Neural cell (in vitro differentiated cells): ENCODE data around the gene PRKCE. TPM values are rescaled to one million over a fixed set of nuclear protein-coding genes. Genes with fewer than 3 reads are reported as not detected.

Experiments used
- H2AFZ ChIP-seq: fragments of 200-600, 300-800 bp; sonication (generic), shearing (Covaris generic); 2 replicates; pipeline ENCODE4 v1.6.0; 2014; ENCODE audit warnings: low read depth, mild to moderate bottlenecking, antibody characterized with exemption, low read length, moderate library complexity
- H3F3A ChIP-seq: fragments of 200-600 bp; shearing (Covaris generic); 2 replicates; pipeline ENCODE4 v1.6.1; 2016; ENCODE audit warnings: mild to moderate bottlenecking, moderate library complexity, mixed read lengths, antibody characterized with exemption, low read length; ENCODE audit not compliant: insufficient read depth, poor library complexity, severe bottlenecking
- H3K27ac ChIP-seq: fragments of 200-600, 300-800 bp; sonication (generic), shearing (Covaris generic); 2 replicates; pipeline ENCODE4 v1.5.1; 2014; ENCODE audit warnings: mild to moderate bottlenecking, low read length, moderate library complexity
- H3K27me3 ChIP-seq: fragments of 300-800, 200-600 bp; sonication (generic), shearing (Covaris generic); 2 replicates; pipeline ENCODE4 v1.6.0; 2014; ENCODE audit warnings: mild to moderate bottlenecking, low read depth, low read length, moderate library complexity; ENCODE audit not compliant: insufficient read depth
- H3K36me3 ChIP-seq: fragments of 300-800, 200-600 bp; sonication (generic), shearing (Covaris generic); 2 replicates; pipeline ENCODE4 v1.5.1; 2014; ENCODE audit warnings: mild to moderate bottlenecking, antibody characterized with exemption, low read length, moderate library complexity; ENCODE audit not compliant: insufficient read depth
- H3K4me2 ChIP-seq: fragments of 300-800, 200-600 bp; sonication (generic), shearing (Covaris generic); 2 replicates; pipeline ENCODE4 v1.6.0; 2014; ENCODE audit warnings: mild to moderate bottlenecking, low read length
- H3K4me3 ChIP-seq: fragments of 300-800, 200-600 bp; sonication (generic), shearing (Covaris generic); 2 replicates; pipeline ENCODE4 v1.5.1; 2014; ENCODE audit warnings: mild to moderate bottlenecking, low read length, moderate library complexity
- H3K79me2 ChIP-seq: fragments of 200-600 bp; shearing (Covaris generic); replicated peaks from 2 replicates; pipeline ENCODE4 v1.6.0; 2014; ENCODE audit warnings: mild to moderate bottlenecking, low read length, moderate library complexity; ENCODE audit not compliant: insufficient read depth
- H3K9ac ChIP-seq: fragments of 300-800, 200-600 bp; sonication (generic), shearing (Covaris generic); 2 replicates; pipeline ENCODE4 v1.6.1; 2016; ENCODE audit warnings: mild to moderate bottlenecking, low read length, mixed read lengths
- H3K9me2 ChIP-seq: fragments of 200-600 bp; shearing (Covaris generic); 2 replicates; pipeline ENCODE4 v1.6.1; 2016; ENCODE audit warnings: mild to moderate bottlenecking, low read length, mixed read lengths; ENCODE audit not compliant: insufficient read depth
- H3K9me3 ChIP-seq: fragments of 200-600, 300-800 bp; sonication (generic), shearing (Covaris generic); 2 replicates; pipeline ENCODE4 v1.6.1; 2016; ENCODE audit warnings: mild to moderate bottlenecking, mixed run types, low read length, moderate library complexity, mixed read lengths
- H4K20me1 ChIP-seq: fragments of 200-600 bp; shearing (Covaris generic); 2 replicates; pipeline ENCODE4 v1.6.1; 2016; ENCODE audit warnings: mild to moderate bottlenecking, mixed run types; ENCODE audit not compliant: insufficient read depth
- EP300 ChIP-seq: fragments of 450-650 bp; conservative IDR thresholded peaks from 2 replicates; pipeline ENCODE4 v1.6.1; 2014; ENCODE audit warnings: antibody characterized with exemption, mild to moderate bottlenecking, moderate library complexity; ENCODE audit not compliant: poor library complexity, severe bottlenecking
- EZH2 ChIP-seq: fragments of 200-600, 300-800 bp; shearing (Covaris generic), sonication (generic); IDR thresholded peaks from 2 replicates; pipeline ENCODE4 v1.6.1; 2014; ENCODE audit warnings: antibody characterized with exemption, low read length, borderline replicate concordance, mild to moderate bottlenecking; ENCODE audit not compliant: insufficient read depth, poor library complexity, severe bottlenecking
- MXI1 ChIP-seq: fragments of 450-650 bp; conservative IDR thresholded peaks from 2 replicates; pipeline ENCODE4 v1.6.1; 2014; ENCODE audit warnings: antibody characterized with exemption, mild to moderate bottlenecking; ENCODE audit not compliant: poor library complexity, severe bottlenecking
- POLR2AphosphoS5 ChIP-seq: IDR thresholded peaks from 2 replicates; pipeline ENCODE4 v1.6.1; 2012
- RAD21 ChIP-seq: fragments of 450-650 bp; conservative IDR thresholded peaks from 2 replicates; pipeline ENCODE4 v1.6.1; 2014; ENCODE audit warnings: antibody characterized with exemption, mild to moderate bottlenecking, moderate library complexity
- SMC3 ChIP-seq: fragments of 450-650 bp; conservative IDR thresholded peaks from 2 replicates; pipeline ENCODE4 v1.6.1; 2014; ENCODE audit warnings: antibody characterized with exemption, mild to moderate bottlenecking, moderate library complexity; ENCODE audit not compliant: poor library complexity
- TAF1 ChIP-seq: IDR thresholded peaks from 2 replicates; pipeline ENCODE4 v1.6.1; 2012; ENCODE audit warnings: low read depth
- polyA plus RNA-seq: library from polyadenylated mRNA; depleted of rRNA; stranded (reverse); fragments of >200 nt; gene quantifications from 2 replicates; pipeline ENCODE4 v1.2.3, GENCODE V29; 2014
- TF ChIP-seq, protein P1 (sequence below): IDR thresholded peaks from 2 replicates; pipeline ENCODE4 v1.6.1; 2012; ENCODE audit warnings: borderline replicate concordance
- TF ChIP-seq, protein P2 (sequence below): fragments of 450-650 bp; IDR thresholded peaks from 2 replicates; pipeline ENCODE4 v1.5.1; 2014; ENCODE audit warnings: antibody characterized with exemption, mild to moderate bottlenecking, moderate library complexity; ENCODE audit not compliant: poor library complexity, severe bottlenecking

The PRKCE gene
- polyA plus RNA-seq, 1 donor from 2014 or later, result 5.4 TPM

DNA sequence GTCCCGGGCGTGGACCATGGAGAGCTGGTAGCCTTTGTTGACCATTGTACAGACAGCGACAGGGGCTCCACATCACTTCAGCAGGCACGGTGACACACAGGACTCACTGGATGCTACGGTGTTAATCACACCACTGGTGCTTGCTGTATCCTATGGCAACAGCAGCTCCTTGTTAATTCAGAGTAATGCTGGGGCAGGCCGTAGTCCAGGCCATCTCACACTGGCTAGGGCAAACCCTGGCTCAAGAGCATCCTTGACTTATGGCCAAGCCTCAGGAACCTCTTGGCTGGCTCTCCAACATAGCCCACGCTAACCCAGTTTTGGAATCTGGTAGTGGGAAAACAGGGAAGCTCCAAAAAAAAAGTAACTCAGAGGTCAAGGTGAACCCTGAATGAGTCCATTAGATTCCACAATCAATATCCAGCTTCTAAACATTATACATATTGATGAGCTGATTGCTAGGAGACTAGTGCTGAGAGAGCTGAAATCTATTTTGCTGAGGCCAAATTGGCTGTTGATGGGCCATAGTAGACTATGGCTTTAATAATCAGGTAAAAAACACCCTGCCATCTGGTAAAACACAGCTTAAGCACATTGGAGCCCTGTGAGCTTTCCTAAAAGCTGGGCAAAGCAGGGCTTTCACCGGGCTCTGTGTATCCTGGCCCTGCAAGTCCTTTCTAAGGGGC is 253.6 kb downstream of the PRKCE start:
- Histone ChIP-seq H3K79me2 (no peaks in the 10 kb centered on the region), H2AFZ (no peak overlapping the region), H3K9me2 (no peaks in the 10 kb centered on the region), H3K27ac (peak overlapping the region; percentile 71), H3F3A (no peaks in the 10 kb centered on the region), H3K4me3 (peak overlapping the region; percentile 29), H3K9me3 (no peaks in the 10 kb centered on the region), H3K4me2 (peak overlapping the region; percentile 47), H4K20me1 (no peaks in the 10 kb centered on the region), H3K27me3 (no peaks in the 10 kb centered on the region), H3K9ac (peak overlapping the region; percentile 45), H3K36me3 (no peaks in the 10 kb centered on the region)
- TF ChIP-seq SMC3, result no peak
- TF ChIP-seq, protein P1, sequence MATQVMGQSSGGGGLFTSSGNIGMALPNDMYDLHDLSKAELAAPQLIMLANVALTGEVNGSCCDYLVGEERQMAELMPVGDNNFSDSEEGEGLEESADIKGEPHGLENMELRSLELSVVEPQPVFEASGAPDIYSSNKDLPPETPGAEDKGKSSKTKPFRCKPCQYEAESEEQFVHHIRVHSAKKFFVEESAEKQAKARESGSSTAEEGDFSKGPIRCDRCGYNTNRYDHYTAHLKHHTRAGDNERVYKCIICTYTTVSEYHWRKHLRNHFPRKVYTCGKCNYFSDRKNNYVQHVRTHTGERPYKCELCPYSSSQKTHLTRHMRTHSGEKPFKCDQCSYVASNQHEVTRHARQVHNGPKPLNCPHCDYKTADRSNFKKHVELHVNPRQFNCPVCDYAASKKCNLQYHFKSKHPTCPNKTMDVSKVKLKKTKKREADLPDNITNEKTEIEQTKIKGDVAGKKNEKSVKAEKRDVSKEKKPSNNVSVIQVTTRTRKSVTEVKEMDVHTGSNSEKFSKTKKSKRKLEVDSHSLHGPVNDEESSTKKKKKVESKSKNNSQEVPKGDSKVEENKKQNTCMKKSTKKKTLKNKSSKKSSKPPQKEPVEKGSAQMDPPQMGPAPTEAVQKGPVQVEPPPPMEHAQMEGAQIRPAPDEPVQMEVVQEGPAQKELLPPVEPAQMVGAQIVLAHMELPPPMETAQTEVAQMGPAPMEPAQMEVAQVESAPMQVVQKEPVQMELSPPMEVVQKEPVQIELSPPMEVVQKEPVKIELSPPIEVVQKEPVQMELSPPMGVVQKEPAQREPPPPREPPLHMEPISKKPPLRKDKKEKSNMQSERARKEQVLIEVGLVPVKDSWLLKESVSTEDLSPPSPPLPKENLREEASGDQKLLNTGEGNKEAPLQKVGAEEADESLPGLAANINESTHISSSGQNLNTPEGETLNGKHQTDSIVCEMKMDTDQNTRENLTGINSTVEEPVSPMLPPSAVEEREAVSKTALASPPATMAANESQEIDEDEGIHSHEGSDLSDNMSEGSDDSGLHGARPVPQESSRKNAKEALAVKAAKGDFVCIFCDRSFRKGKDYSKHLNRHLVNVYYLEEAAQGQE, result no peak
- no peak for TF ChIP-seq EZH2
- TF ChIP-seq POLR2AphosphoS5, result peak; percentile 58
- TF ChIP-seq TAF1, result no peak
- peak; percentile 49 for TF ChIP-seq EP300
- TF ChIP-seq, protein P2, sequence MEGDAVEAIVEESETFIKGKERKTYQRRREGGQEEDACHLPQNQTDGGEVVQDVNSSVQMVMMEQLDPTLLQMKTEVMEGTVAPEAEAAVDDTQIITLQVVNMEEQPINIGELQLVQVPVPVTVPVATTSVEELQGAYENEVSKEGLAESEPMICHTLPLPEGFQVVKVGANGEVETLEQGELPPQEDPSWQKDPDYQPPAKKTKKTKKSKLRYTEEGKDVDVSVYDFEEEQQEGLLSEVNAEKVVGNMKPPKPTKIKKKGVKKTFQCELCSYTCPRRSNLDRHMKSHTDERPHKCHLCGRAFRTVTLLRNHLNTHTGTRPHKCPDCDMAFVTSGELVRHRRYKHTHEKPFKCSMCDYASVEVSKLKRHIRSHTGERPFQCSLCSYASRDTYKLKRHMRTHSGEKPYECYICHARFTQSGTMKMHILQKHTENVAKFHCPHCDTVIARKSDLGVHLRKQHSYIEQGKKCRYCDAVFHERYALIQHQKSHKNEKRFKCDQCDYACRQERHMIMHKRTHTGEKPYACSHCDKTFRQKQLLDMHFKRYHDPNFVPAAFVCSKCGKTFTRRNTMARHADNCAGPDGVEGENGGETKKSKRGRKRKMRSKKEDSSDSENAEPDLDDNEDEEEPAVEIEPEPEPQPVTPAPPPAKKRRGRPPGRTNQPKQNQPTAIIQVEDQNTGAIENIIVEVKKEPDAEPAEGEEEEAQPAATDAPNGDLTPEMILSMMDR, result no peak
- TF ChIP-seq RAD21, result peak; percentile 26
- no peak for TF ChIP-seq MXI1

- no peaks in the 10 kb centered on the region for H4K20me1 ChIP-seq
Measured at GRCh38 chr2:45905632-45905958, 254.1 kb downstream of the PRKCE start.

More at GRCh38 chr2:45905632-45905958, 254.1 kb downstream of the PRKCE start:
- TF ChIP-seq, protein P1, result no peak
- TF ChIP-seq MXI1 (no peak), EZH2 (no peak), SMC3 (no peak), EP300 (no peak), TAF1 (no peak), RAD21 (no peak)
- no peak overlapping the region for H3K4me2 ChIP-seq
- H3K9me2 ChIP-seq, result no peaks in the 10 kb centered on the region
- no peaks in the 10 kb centered on the region for H3F3A ChIP-seq
- H3K36me3 ChIP-seq, result no peaks in the 10 kb centered on the region
- peak overlapping the region; percentile 29 for H3K4me3 ChIP-seq
- H3K27me3 ChIP-seq, result no peaks in the 10 kb centered on the region
- peak overlapping the region; percentile 71 for H3K27ac ChIP-seq
- H3K9me3 ChIP-seq, result no peaks in the 10 kb centered on the region
- no peak overlapping the region for H2AFZ ChIP-seq
- H3K9ac ChIP-seq, result peak overlapping the region; percentile 29
- no peaks in the 10 kb centered on the region for H3K79me2 ChIP-seq
